BJ (cell line): ENCODE results near the gene MGA. TPM values are rescaled to one million over a fixed set of nuclear protein-coding genes. Genes with fewer than 3 reads are reported as not detected.

ENCODE experiments used
- CTCF ChIA-PET: fragments of 350-600 bp; formaldehyde crosslinking; extraction: SDS; loops from one replicate; lab custom pipeline; 2021; ENCODE audit warnings: antibody characterized with exemption, inconsistent platforms; lab: Yijun Ruan, JAX
- POLR2A ChIA-PET: fragments of 300-600 bp; sonication (Branson Sonifier 250); formaldehyde crosslinking; extraction: SDS; loops from one replicate; lab custom pipeline; 2021; ENCODE audit warnings: antibody characterized with exemption; lab: Charles Lee
- DNase-seq: peaks from one replicate; pipeline ENCODE4 v3.0.0-alpha.2; 2011; ENCODE audit warnings: low read depth
- H3K27me3 ChIP-seq: 2 replicates; pipeline ENCODE4 v1.6.0; 2011; ENCODE audit warnings: low read length; ENCODE audit not compliant: control insufficient read depth, insufficient read depth
- H3K36me3 ChIP-seq: 2 replicates; pipeline ENCODE4 v1.5.1; 2011; ENCODE audit warnings: low read length; ENCODE audit not compliant: control insufficient read depth, insufficient read depth
- H3K4me3 ChIP-seq: 2 replicates; pipeline ENCODE4 v1.5.1; 2011; ENCODE audit warnings: low read depth, mild to moderate bottlenecking, control low read depth, low read length
- polyA plus RNA-seq: library from polyadenylated mRNA; depleted of rRNA; stranded (reverse); fragments of >200 nt; gene quantifications from 2 replicates; pipeline ENCODE4 v1.2.3, GENCODE V29; 2011
- TF ChIP-seq, protein P1 (sequence below): IDR thresholded peaks from 2 replicates; pipeline ENCODE4 v1.5.1; 2011; ENCODE audit warnings: low read depth, mild to moderate bottlenecking, control low read depth, inconsistent platforms, low read length, moderate library complexity; ENCODE audit not compliant: insufficient read depth

Gene MGA
- polyA plus RNA-seq, 1 experiment: 4.7 TPM

DNA sequence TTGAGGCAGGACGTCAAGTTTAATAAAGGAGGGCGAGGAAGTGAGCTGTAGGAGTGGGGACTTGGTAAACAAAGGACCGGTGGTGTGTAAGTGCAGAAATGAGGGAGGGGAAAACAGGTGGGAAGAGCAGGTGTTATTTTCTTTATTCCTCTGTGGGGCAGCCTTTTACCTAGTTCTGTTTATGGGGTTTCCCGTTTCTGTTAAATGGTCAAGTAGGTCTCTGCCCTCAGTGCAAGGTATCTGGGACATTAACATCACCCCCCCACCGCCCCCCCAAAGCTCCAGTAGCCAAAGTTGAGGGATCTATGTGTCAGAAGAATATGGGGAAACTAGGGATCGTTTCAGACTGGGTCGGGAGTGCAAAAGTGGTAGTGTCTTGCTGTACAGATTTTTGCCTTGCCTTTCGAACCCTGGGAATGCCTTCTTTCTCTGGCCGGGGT, 893 bp downstream of the MGA start:
- DNase-seq: no peak
- Histone ChIP-seq H3K27me3 (no peaks in the 10 kb centered on the region; the same call in 1 of the 2 replicates), H3K4me3 (peak overlapping the region; percentile 55), H3K36me3 (no peaks in the 10 kb centered on the region)
- ChIA-PET POLR2A (interaction anchor here (0.6 kb wide), 1 partner anchor 1096 kb away, joined by 4 read pairs; the partner anchor contains the start of gene CCDC32), CTCF (interaction anchor here (0.6 to 1.0 kb wide), 5 partner anchors 12 to 106 kb away, joined by 3 to 4 read pairs (median 3); no protein-coding TSS in a partner anchor)
- TF ChIP-seq, protein P1, sequence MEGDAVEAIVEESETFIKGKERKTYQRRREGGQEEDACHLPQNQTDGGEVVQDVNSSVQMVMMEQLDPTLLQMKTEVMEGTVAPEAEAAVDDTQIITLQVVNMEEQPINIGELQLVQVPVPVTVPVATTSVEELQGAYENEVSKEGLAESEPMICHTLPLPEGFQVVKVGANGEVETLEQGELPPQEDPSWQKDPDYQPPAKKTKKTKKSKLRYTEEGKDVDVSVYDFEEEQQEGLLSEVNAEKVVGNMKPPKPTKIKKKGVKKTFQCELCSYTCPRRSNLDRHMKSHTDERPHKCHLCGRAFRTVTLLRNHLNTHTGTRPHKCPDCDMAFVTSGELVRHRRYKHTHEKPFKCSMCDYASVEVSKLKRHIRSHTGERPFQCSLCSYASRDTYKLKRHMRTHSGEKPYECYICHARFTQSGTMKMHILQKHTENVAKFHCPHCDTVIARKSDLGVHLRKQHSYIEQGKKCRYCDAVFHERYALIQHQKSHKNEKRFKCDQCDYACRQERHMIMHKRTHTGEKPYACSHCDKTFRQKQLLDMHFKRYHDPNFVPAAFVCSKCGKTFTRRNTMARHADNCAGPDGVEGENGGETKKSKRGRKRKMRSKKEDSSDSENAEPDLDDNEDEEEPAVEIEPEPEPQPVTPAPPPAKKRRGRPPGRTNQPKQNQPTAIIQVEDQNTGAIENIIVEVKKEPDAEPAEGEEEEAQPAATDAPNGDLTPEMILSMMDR: no peak

DNA sequence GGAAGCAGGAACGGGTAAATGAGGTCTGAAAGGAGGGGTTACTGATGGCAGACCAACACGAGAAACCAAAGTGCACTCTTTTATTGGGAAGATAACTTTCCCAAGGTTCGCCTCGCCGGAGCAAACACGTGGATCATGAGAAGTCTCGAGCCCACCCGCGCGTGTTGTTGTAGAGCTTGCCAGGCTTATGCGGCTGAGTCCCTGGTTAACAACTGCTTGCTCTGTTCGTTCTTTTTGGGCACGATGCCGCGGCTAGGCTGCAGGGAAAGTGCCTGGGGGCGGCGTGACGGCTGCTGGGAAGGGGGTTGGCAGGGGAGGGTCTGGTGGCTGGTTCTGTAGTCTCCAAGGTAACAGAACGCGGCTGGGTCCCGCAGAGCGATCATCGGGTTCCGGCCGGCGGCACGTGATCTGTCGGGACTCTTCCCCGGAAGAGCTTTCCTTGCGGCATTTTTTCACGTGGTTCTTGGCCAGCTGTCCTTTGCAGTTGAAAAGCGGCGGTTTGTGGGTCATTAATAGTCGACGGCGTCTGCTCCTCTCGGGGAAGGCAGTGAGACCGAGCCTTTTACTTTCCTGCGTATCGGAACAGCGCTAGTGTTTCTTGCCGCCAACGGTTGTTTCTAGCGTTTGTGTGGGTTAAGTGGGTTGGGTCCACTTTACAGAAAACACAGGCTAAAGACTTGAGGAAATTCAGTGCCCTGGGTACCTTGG, 1.5 kb downstream of the MGA start:
- DNase-seq: no peak
- CTCF ChIA-PET: interaction anchor here (1.0 to 1.9 kb wide), 2 partner anchors 11 to 104 kb away, joined by 3 to 5 read pairs; no protein-coding TSS in a partner anchor
- no peaks in the 10 kb centered on the region for H3K36me3 ChIP-seq
- TF ChIP-seq, protein P1: no peak
- no peaks in the 10 kb centered on the region; the same call in 1 of the 2 replicates for H3K27me3 ChIP-seq
- POLR2A ChIA-PET: interaction anchor here (0.6 kb wide), 1 partner anchor 1097 kb away, joined by 4 read pairs; the partner anchor contains the start of gene CCDC32
- peak overlapping the region; percentile 55 for H3K4me3 ChIP-seq

DNA sequence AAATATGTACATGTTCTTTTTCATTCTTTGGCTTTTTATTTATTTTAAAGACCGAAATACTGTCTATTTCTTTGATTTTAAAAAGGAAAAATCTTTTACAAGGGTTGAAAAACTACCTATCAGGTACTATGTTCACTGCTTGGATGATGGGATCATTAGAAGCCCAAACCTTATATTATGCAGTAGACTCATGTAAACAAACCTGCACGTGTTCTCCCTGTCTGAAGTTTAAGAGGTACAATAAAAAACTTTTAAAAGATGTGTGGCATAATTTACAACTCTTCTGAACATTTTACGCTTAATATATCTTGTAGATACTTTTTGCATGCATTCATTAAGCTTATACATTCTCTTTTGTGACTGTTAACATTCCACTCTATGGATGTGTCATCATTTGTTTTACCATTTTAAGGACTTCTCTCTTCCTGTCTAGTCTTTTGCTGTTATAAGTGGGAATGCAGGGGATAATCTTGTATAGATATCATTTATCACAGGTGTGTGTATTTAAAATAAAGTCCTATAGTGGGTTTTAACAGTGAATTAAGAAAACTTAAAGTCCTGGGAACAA, 6.2 kb downstream of the MGA start:
- DNase-seq: no peak
- no peaks in the 10 kb centered on the region for H3K27me3 ChIP-seq
- ChIA-PET POLR2A (no interaction called here), CTCF (no interaction called here)
- no peak overlapping the region for H3K4me3 ChIP-seq
- TF ChIP-seq, protein P1: no peak
- H3K36me3 ChIP-seq: no peaks in the 10 kb centered on the region

DNA sequence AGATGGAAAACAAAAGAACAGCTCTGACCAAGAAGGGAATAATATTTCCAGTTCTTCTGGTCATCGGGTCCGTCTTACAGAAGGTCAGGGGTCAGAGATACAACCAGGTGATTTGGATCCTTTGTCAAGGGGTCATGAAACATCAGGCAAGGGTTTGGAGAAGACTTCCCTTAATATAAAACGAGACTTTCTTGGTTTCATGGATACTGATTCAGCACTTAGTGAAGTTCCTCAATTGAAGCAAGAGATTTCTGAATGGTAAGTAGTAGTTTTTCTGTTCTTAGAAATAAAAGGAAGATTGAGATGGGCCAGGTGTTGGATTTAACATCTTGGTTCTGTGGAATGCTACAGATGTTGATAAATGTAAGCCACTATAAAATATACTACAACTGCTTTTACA, 9.5 kb downstream of the MGA start:
- ChIA-PET POLR2A (no interaction called here), CTCF (no interaction called here)
- Histone ChIP-seq H3K27me3 (no peaks in the 10 kb centered on the region), H3K36me3 (no peaks in the 10 kb centered on the region), H3K4me3 (no peak overlapping the region)
- DNase-seq: no peak
- TF ChIP-seq, protein P1: no peak
